RPMI7951 (cell line): ENCODE measurements around the gene LLCFC1. TPM values are rescaled to one million over a fixed set of nuclear protein-coding genes. Genes with fewer than 3 reads are reported as not detected.

Experiments
- total RNA-seq: library from RNA; depleted of rRNA; stranded (reverse); fragments of >200 nt; shearing (Covaris generic); gene quantifications from 2 replicates; pipeline ENCODE4 v1.2.3, GENCODE V29; 2014; rRNA removed

Gene LLCFC1
- total RNA-seq, 1 experiment from 2014 or later: not detected

Other genes with a start within 250 kb of the LLCFC1 start
- not detected in 2 replicates for gene PRSS1, start 190.0 kb upstream of the LLCFC1 start, total RNA-seq
- gene PRSS2, start 168.5 kb upstream of the LLCFC1 start, total RNA-seq: not detected in 2 replicates
- not detected in 2 replicates for gene EPHB6, start 84.4 kb upstream of the LLCFC1 start, total RNA-seq
- not detected in 2 replicates for gene TRPV6, start 53.7 kb upstream of the LLCFC1 start, total RNA-seq
- gene TRPV5, start 5.7 kb upstream of the LLCFC1 start, total RNA-seq: not detected in 2 replicates
- gene KEL, start 22.9 kb downstream of the LLCFC1 start, total RNA-seq: not detected in 2 replicates
- not detected in 2 replicates for gene OR9A2, start 87.6 kb downstream of the LLCFC1 start, total RNA-seq
- not detected in 2 replicates for gene OR6V1, start 112.9 kb downstream of the LLCFC1 start, total RNA-seq
- not detected in 2 replicates for gene PIP, start 192.6 kb downstream of the LLCFC1 start, total RNA-seq
- gene TAS2R39, start 243.9 kb downstream of the LLCFC1 start, total RNA-seq: not detected in 2 replicates